ENCODE results near the gene BBS2. TPM values are rescaled to one million over a fixed set of nuclear protein-coding genes. Genes with fewer than 3 reads are reported as not detected.
"Not testable (repeated sequence)": the region's sequence is repeated elsewhere in the genome, so short reads cannot be mapped to it uniquely, and the experiment has no call there.

BBS2 gene
- total RNA-seq, 4 donors from 2014 or later: 55.1 to 98.6 (median 57.4) TPM

GRCh38 chr16:56505181-56505580 is 14.6 kb downstream of the BBS2 start:
- Histone ChIP-seq H3K27me3 (no peaks in the 10 kb centered on the region), H3K9me3 (no peaks in the 10 kb centered on the region), H3K27ac (no peak overlapping the region), H3K4me3 (replicated peaks in 1 of 3) (no peak overlapping the region), H3K4me1 (no peaks in the 10 kb centered on the region), H3K36me3 (peaks cover 59 to 75% of the 10 kb centered on the region in 2 donors)
- TF ChIP-seq, protein P1, sequence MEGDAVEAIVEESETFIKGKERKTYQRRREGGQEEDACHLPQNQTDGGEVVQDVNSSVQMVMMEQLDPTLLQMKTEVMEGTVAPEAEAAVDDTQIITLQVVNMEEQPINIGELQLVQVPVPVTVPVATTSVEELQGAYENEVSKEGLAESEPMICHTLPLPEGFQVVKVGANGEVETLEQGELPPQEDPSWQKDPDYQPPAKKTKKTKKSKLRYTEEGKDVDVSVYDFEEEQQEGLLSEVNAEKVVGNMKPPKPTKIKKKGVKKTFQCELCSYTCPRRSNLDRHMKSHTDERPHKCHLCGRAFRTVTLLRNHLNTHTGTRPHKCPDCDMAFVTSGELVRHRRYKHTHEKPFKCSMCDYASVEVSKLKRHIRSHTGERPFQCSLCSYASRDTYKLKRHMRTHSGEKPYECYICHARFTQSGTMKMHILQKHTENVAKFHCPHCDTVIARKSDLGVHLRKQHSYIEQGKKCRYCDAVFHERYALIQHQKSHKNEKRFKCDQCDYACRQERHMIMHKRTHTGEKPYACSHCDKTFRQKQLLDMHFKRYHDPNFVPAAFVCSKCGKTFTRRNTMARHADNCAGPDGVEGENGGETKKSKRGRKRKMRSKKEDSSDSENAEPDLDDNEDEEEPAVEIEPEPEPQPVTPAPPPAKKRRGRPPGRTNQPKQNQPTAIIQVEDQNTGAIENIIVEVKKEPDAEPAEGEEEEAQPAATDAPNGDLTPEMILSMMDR (IDR thresholded peaks at IDR 0.05): no peak
- TF ChIP-seq POLR2A (IDR thresholded peaks at IDR 0.05): no peak
- WGBS, 2 donors: 95% methylated on average over 3 of the region's 3 CpGs
- intact Hi-C loops (cut with DNase I): no loop called here
- DNase-seq: no peak

DNA sequence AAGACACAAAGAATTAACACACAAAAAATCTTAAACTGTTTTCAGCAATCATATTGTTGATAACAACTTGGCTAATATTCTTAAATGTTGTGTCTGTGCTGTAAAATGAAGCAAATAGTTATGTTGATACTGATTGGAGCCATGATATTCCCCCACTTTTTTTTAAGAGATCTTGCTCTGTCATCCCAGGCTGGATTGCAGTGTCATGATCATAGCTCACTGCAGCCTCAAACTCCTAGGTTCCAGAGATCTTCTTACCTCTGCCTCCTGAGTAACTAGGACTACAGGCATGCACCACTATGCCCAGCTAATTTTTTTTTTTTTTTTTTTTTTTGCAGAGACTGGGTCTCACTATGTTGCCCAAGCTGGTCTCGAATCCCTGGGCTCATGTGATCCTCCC is 26.0 kb downstream of the BBS2 start:
- no peak for TF ChIP-seq POLR2A (IDR thresholded peaks at IDR 0.05)
- TF ChIP-seq, protein P1 (IDR thresholded peaks at IDR 0.05): no peak
- no peak for DNase-seq
- Histone ChIP-seq H3K36me3 (peaks cover 8 to 27% of the 10 kb centered on the region in 2 donors), H3K4me3 (replicated peaks in 1 of 3) (no peak overlapping the region), H3K27ac (no peak overlapping the region), H3K27me3 (no peaks in the 10 kb centered on the region), H3K4me1 (no peaks in the 10 kb centered on the region), H3K9me3 (no peaks in the 10 kb centered on the region)
- 92 to 96% methylated on average over 1 of the region's 1 CpG for WGBS, 2 donors
- intact Hi-C loops (cut with DNase I): no loop called here

DNA sequence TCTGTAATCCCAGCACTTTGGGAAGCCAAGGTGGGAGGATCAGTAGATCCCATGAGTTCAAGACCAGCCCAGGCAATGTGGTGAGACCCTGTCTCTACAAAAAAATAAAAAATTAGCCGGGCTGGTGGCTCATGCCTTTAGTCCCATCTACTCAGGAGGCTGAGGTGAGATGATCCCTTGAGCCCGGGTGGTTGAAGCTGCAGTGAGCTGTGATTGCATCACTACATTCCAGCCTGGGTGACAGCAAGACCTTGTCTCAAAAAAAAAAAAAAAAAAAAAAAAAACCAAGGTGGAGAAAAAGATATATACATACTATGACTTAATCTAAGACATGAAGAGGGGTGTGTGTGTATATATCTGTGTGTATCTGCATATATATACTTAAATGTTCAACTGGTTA is 26.7 kb downstream of the BBS2 start:
- peaks cover 2 to 20% of the 10 kb centered on the region in 2 donors for H3K36me3 ChIP-seq
- WGBS, 2 donors: 92 to 96% methylated on average over 2 of the region's 2 CpGs
- DNase-seq: no peak
- H3K4me1 ChIP-seq: no peaks in the 10 kb centered on the region
- intact Hi-C loops (cut with DNase I): no loop called here
- no peaks in the 10 kb centered on the region for H3K9me3 ChIP-seq
- TF ChIP-seq, protein P1 (IDR thresholded peaks at IDR 0.05): no peak
- H3K27ac ChIP-seq: no peak overlapping the region
- no peaks in the 10 kb centered on the region for H3K27me3 ChIP-seq
- no peak overlapping the region for H3K4me3 ChIP-seq (replicated peaks in 1 of 3)

DNA sequence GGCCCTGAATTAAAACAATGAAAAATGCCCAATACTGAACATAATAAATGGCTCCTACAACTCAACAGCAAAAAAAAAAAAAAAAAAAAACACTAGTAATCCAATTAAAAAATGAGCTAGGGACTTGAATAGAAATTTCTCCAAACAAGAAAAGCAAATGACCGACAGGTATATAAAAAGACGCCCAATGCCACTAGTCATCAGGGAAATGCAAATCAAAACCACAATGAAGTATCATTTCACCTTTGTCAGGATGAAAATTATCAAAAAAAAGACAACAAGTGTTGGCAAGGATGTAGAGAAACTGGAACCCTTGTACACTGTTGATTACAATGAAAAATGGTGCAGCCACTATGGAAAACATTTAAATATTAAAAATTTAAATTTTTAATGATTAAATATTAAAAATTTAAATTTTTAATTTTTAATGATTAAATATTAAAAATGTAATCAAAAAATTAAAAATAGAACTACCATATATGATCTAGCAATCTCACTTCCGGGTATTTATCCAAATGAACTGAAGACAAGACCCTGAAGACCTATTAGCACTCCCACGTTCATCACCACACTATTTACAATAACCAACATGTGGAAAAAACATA is 28.1 kb downstream of the BBS2 start:
- WGBS, 2 donors: 94 to 96% methylated on average over 4 of the region's 4 CpGs
- H3K9me3 ChIP-seq: no peaks in the 10 kb centered on the region
- H3K36me3 ChIP-seq: peaks cover 0 to 7% of the 10 kb centered on the region in 2 donors
- TF ChIP-seq, protein P1 (IDR thresholded peaks at IDR 0.05): no peak
- TF ChIP-seq POLR2A (IDR thresholded peaks at IDR 0.05): no peak
- no peaks in the 10 kb centered on the region for H3K27me3 ChIP-seq
- no peak for DNase-seq
- no peak overlapping the region for H3K27ac ChIP-seq
- H3K4me3 ChIP-seq (replicated peaks in 1 of 3): no peak overlapping the region
- intact Hi-C loops (cut with DNase I): no loop called here
- H3K4me1 ChIP-seq: no peaks in the 10 kb centered on the region

DNA sequence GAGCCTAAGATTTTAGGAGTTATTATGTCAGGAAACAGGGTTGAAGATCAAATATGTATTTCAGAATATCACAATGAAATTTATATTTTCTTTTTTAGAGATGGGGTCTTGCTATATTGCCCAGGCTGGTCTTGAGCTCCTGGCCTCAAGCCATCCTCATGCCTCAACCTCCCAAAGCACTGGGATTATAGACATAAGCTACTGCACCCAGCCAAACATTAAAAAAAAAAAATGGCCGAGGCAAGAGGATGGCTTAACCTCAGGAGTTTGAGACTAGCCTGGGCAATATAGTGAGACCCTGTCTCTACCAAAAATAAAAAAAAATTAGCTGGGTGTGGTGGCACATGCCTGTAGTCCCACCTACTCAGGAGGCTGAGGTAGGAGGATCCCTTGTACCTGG is 31.0 kb downstream of the BBS2 start:
- DNase-seq; H3K27ac ChIP-seq; H3K4me1 ChIP-seq; H3K4me3 ChIP-seq (replicated peaks in 1 of 3); H3K9me3 ChIP-seq; H3K27me3 ChIP-seq; intact Hi-C loops (cut with DNase I): not testable (repeated sequence)
- 92 to 96% methylated on average over 1 of the region's 1 CpG for WGBS, 2 donors
- H3K36me3 ChIP-seq: peaks cover 2 to 14% of the 10 kb centered on the region in 2 donors
